Smooth muscle cell of the pulmonary artery (primary cell): ENCODE data around the gene TPD52L3. TPM values are rescaled to one million over a fixed set of nuclear protein-coding genes. Genes with fewer than 3 reads are reported as not detected.

Experiments
- total RNA-seq: library from RNA; depleted of rRNA; stranded (reverse); fragments of >200 nt; gene quantifications from 2 replicates; pipeline ENCODE4 v1.2.3, GENCODE V29; 2014

Gene TPD52L3
- total RNA-seq = not detected in 2 replicates

GRCh38 chr9:6328103-6328502 lies at the start of gene TPD52L3:
TPD52L3 (plus strand) TSS chr9:6328375; CDS start chr9:6328596, 221 bp downstream.

Other genes with a start within 250 kb of the TPD52L3 start
- 65.7 and 214 TPM in 2 replicates for gene IL33, start 112.6 kb upstream of the TPD52L3 start, total RNA-seq
- 73.9 and 85.0 TPM in 2 replicates for gene UHRF2, start 84.8 kb downstream of the TPD52L3 start, total RNA-seq